Smooth muscle cell of the coronary artery (primary cell): ENCODE results near the gene HPSE. TPM values are rescaled to one million over a fixed set of nuclear protein-coding genes. Genes with fewer than 3 reads are reported as not detected.

Experiments used
- total RNA-seq: library from RNA; depleted of rRNA; stranded (reverse); fragments of >200 nt; gene quantifications from 2 replicates; pipeline ENCODE4 v1.2.3, GENCODE V29; 2014; ENCODE audit warnings: low replicate concordance

The HPSE gene
- 0.23 and 0.59 TPM in 2 replicates for total RNA-seq

GRCh38 chr4:83334425-83335241 lies at the start of gene HPSE:
Gene HPSE (minus strand): TSS chr4:83334848. CDS start chr4:83334782, 66 bp downstream.

GRCh38 chr4:83284193-83285054 lies 50.2 kb downstream of the HPSE start, which contains the start of gene COQ2:
Gene COQ2 (minus strand): TSS chr4:83284798. CDS start chr4:83284764, 34 bp downstream.

Other genes starting within 250 kb of the HPSE start
- gene PLAC8, start 220.1 kb downstream of the HPSE start, total RNA-seq: 0.35 TPM in 1 of 2 replicates, not detected in the other
- 5.0 and 7.2 TPM in 2 replicates for gene COQ2, start 50.0 kb downstream of the HPSE start, total RNA-seq
- 11.8 and 17.2 TPM in 2 replicates for gene HELQ, start 121.0 kb upstream of the HPSE start, total RNA-seq
- gene MRPS18C, start 121.2 kb upstream of the HPSE start, total RNA-seq: 14.5 and 37.3 TPM in 2 replicates
- gene ABRAXAS1, start 150.3 kb upstream of the HPSE start, total RNA-seq: 10.9 and 15.0 TPM in 2 replicates
- 1.1 and 4.3 TPM in 2 replicates for gene GPAT3, start 201.3 kb upstream of the HPSE start, total RNA-seq